ENCODE measurements around the gene PPP2CA. TPM values are rescaled to one million over a fixed set of nuclear protein-coding genes. Genes with fewer than 3 reads are reported as not detected.
A peak's percentile ranks its signal among the peaks of the same experiment; 100 is the strongest.
"Not testable (repeated sequence)": the region's sequence is repeated elsewhere in the genome, so short reads cannot be mapped to it uniquely, and the experiment has no call there.

The PPP2CA gene
- total RNA-seq, 2 donors from 2014 or later: 137 to 147 TPM

- H3K9me3 ChIP-seq: no peaks in the 10 kb centered on the region
- H3K27me3 ChIP-seq: no peaks in the 10 kb centered on the region
- peak overlapping the region; percentile 99 to 100 for H3K27ac ChIP-seq
- H3K4me3 ChIP-seq: peak overlapping the region; percentile 86 to 99
- no peaks in the 10 kb centered on the region for H3K36me3 ChIP-seq
- no peak for DNase-seq (ENCODE audit: low spot score)
- no peak for TF ChIP-seq CTCF (IDR thresholded peaks at IDR 0.05)
- H3K4me1 ChIP-seq: peaks cover 0 to 39% of the 10 kb centered on the region in 2 donors
These were observed 744 bp upstream of the PPP2CA start for GRCh38 chr5:134226441-134227192.

GRCh38 chr5:134224888-134225779 is 739 bp downstream of the PPP2CA start:
- peak in 1 of 2 donors; percentile 62 for TF ChIP-seq CTCF (IDR thresholded peaks at IDR 0.05)
- Histone ChIP-seq H3K4me3 (peak overlapping the region; percentile 86 to 99), H3K9me3 (no peaks in the 10 kb centered on the region), H3K27ac (peak overlapping the region; percentile 99 to 100), H3K27me3 (no peaks in the 10 kb centered on the region), H3K4me1 (peaks cover 0 to 53% of the 10 kb centered on the region in 2 donors), H3K36me3 (no peaks in the 10 kb centered on the region)
- DNase-seq (ENCODE audit: low spot score): no peak

GRCh38 chr5:134223406-134224248 is 2.2 kb downstream of the PPP2CA start:
- no peaks in the 10 kb centered on the region for H3K9me3 ChIP-seq
- H3K27ac ChIP-seq: peak overlapping the region; percentile 99 to 100
- no peak for DNase-seq (ENCODE audit: low spot score)
- no peaks in the 10 kb centered on the region for H3K27me3 ChIP-seq
- no peak for TF ChIP-seq CTCF (IDR thresholded peaks at IDR 0.05)
- H3K4me1 ChIP-seq: peaks cover 0 to 68% of the 10 kb centered on the region in 2 donors
- no peaks in the 10 kb centered on the region for H3K36me3 ChIP-seq
- H3K4me3 ChIP-seq: peak overlapping the region; percentile 86 to 99

GRCh38 chr5:134221690-134222089 is 4.2 kb downstream of the PPP2CA start:
- not testable (repeated sequence) for H3K9me3 ChIP-seq; H3K27ac ChIP-seq; H3K27me3 ChIP-seq; H3K36me3 ChIP-seq; DNase-seq (ENCODE audit: low spot score); H3K4me3 ChIP-seq
- H3K4me1 ChIP-seq: peaks cover 0 to 72% of the 10 kb centered on the region in 2 donors

GRCh38 chr5:134215757-134216156 is 10.1 kb downstream of the PPP2CA start:
- H3K4me3 ChIP-seq: no peak overlapping the region
- TF ChIP-seq CTCF (IDR thresholded peaks at IDR 0.05): no peak
- H3K9me3 ChIP-seq: peaks cover 0 to 7% of the 10 kb centered on the region in 2 donors
- no peaks in the 10 kb centered on the region for H3K27me3 ChIP-seq
- peaks cover 0 to 61% of the 10 kb centered on the region in 2 donors for H3K4me1 ChIP-seq
- peaks cover 7% of the 10 kb centered on the region for H3K36me3 ChIP-seq
- H3K27ac ChIP-seq: peak overlapping the region in 1 of 2 donors; percentile 23
- no peak for DNase-seq (ENCODE audit: low spot score)

- H3K36me3 ChIP-seq; H3K9me3 ChIP-seq; H3K27me3 ChIP-seq; DNase-seq (ENCODE audit: low spot score); H3K27ac ChIP-seq; H3K4me3 ChIP-seq: not testable (repeated sequence)
- H3K4me1 ChIP-seq: peaks cover 0 to 56% of the 10 kb centered on the region in 2 donors
These were observed 14.4 kb downstream of the PPP2CA start for GRCh38 chr5:134211263-134212031.

Data from right atrium auricular region (tissue), 2 donors.